ENCODE measurements around the gene PPP2R2C. TPM values are rescaled to one million over a fixed set of nuclear protein-coding genes. Genes with fewer than 3 reads are reported as not detected.
A peak's percentile ranks its signal among the peaks of the same experiment; 100 is the strongest.

The PPP2R2C gene
- total and polyA plus RNA-seq, 5 donors from 2014 or later: not detected

- Mint-ChIP-seq H3K4me3 (no peak overlapping the region), H3K4me1 (no peaks in the 10 kb centered on the region), H3K27me3 (peaks cover 17% of the 10 kb centered on the region), H3K36me3 (no peaks in the 10 kb centered on the region), H3K9me3 (no peaks in the 10 kb centered on the region), H3K27ac (no peak overlapping the region)
- H3K4me3 ChIP-seq (ENCODE audit: low read depth, low read length): no peak overlapping the region
- H3K9me3 ChIP-seq (ENCODE audit: control insufficient read depth in 2 of 2, low read length in 2 of 2): no peaks in the 10 kb centered on the region
- DNase-seq: no peak
- H3K4me1 ChIP-seq (ENCODE audit: control insufficient read depth, insufficient read depth, low read length, poor library complexity, severe bottlenecking): no peaks in the 10 kb centered on the region
- H3K27ac ChIP-seq (ENCODE audit: insufficient read depth, low read length, poor library complexity, severe bottlenecking): no peak overlapping the region
- no peaks in the 10 kb centered on the region for H3K27me3 ChIP-seq (ENCODE audit: control insufficient read depth, insufficient read depth, low read length)
- H3K36me3 ChIP-seq (ENCODE audit: control insufficient read depth, insufficient read depth, low read length): no peaks in the 10 kb centered on the region
- no peak for ATAC-seq (ENCODE audit: low read depth in 2 of 2)
Measured at GRCh38 chr4:6375620-6376295, 96.7 kb downstream of the PPP2R2C start.

GRCh38 chr4:6374575-6374974 is 97.8 kb downstream of the PPP2R2C start:
- no peak for DNase-seq
- Mint-ChIP-seq H3K36me3 (no peaks in the 10 kb centered on the region), H3K27me3 (peaks cover 13% of the 10 kb centered on the region), H3K4me3 (no peak overlapping the region), H3K9me3 (no peaks in the 10 kb centered on the region), H3K4me1 (no peaks in the 10 kb centered on the region), H3K27ac (peak overlapping the region in 1 of 3 donors; percentile 36)
- Histone ChIP-seq H3K4me3 (ENCODE audit: low read depth, low read length) (no peak overlapping the region), H3K4me1 (ENCODE audit: control insufficient read depth, insufficient read depth, low read length, poor library complexity, severe bottlenecking) (no peaks in the 10 kb centered on the region), H3K36me3 (ENCODE audit: control insufficient read depth, insufficient read depth, low read length) (no peaks in the 10 kb centered on the region), H3K9me3 (ENCODE audit: control insufficient read depth in 2 of 2, low read length in 2 of 2) (no peaks in the 10 kb centered on the region), H3K27ac (ENCODE audit: insufficient read depth, low read length, poor library complexity, severe bottlenecking) (no peak overlapping the region), H3K27me3 (ENCODE audit: control insufficient read depth, insufficient read depth, low read length) (no peaks in the 10 kb centered on the region)
- no peak for ATAC-seq (ENCODE audit: low read depth in 2 of 2)

GRCh38 chr4:6373541-6374410 is 98.6 kb downstream of the PPP2R2C start:
- no peaks in the 10 kb centered on the region for H3K27me3 ChIP-seq (ENCODE audit: control insufficient read depth, insufficient read depth, low read length)
- DNase-seq (no peak), ATAC-seq (ENCODE audit: low read depth in 2 of 2) (no peak)
- Mint-ChIP-seq H3K27ac (no peak overlapping the region), H3K9me3 (no peaks in the 10 kb centered on the region), H3K4me3 (no peak overlapping the region), H3K4me1 (no peaks in the 10 kb centered on the region), H3K27me3 (peaks cover 14% of the 10 kb centered on the region), H3K36me3 (no peaks in the 10 kb centered on the region)
- no peaks in the 10 kb centered on the region for H3K4me1 ChIP-seq (ENCODE audit: control insufficient read depth, insufficient read depth, low read length, poor library complexity, severe bottlenecking)
- H3K9me3 ChIP-seq (ENCODE audit: control insufficient read depth in 2 of 2, low read length in 2 of 2): no peaks in the 10 kb centered on the region
- no peaks in the 10 kb centered on the region for H3K36me3 ChIP-seq (ENCODE audit: control insufficient read depth, insufficient read depth, low read length)
- no peak overlapping the region for H3K27ac ChIP-seq (ENCODE audit: insufficient read depth, low read length, poor library complexity, severe bottlenecking)
- H3K4me3 ChIP-seq (ENCODE audit: low read depth, low read length): no peak overlapping the region

- no peaks in the 10 kb centered on the region for H3K4me1 ChIP-seq (ENCODE audit: control insufficient read depth, insufficient read depth, low read length, poor library complexity, severe bottlenecking)
- Mint-ChIP-seq H3K36me3 (no peaks in the 10 kb centered on the region), H3K4me3 (no peak overlapping the region), H3K27me3 (peaks cover 23% of the 10 kb centered on the region), H3K27ac (no peak overlapping the region), H3K9me3 (no peaks in the 10 kb centered on the region), H3K4me1 (no peaks in the 10 kb centered on the region)
- no peaks in the 10 kb centered on the region for H3K27me3 ChIP-seq (ENCODE audit: control insufficient read depth, insufficient read depth, low read length)
- no peak overlapping the region for H3K27ac ChIP-seq (ENCODE audit: insufficient read depth, low read length, poor library complexity, severe bottlenecking)
- DNase-seq (peak; percentile 9 to 48 (median 17)), ATAC-seq (ENCODE audit: low read depth in 2 of 2) (no peak)
- no peak overlapping the region for H3K4me3 ChIP-seq (ENCODE audit: low read depth, low read length)
- H3K9me3 ChIP-seq (ENCODE audit: control insufficient read depth in 2 of 2, low read length in 2 of 2): no peaks in the 10 kb centered on the region
- no peaks in the 10 kb centered on the region for H3K36me3 ChIP-seq (ENCODE audit: control insufficient read depth, insufficient read depth, low read length)
Measured at GRCh38 chr4:6372649-6373525, 99.5 kb downstream of the PPP2R2C start.

GRCh38 chr4:6371812-6372211 is 100.6 kb downstream of the PPP2R2C start:
- no peaks in the 10 kb centered on the region for H3K36me3 Mint-ChIP-seq
- H3K9me3 Mint-ChIP-seq: no peaks in the 10 kb centered on the region
- no peak overlapping the region for H3K27ac Mint-ChIP-seq

GRCh38 chr4:6371271-6371670 is 101.1 kb downstream of the PPP2R2C start:
- Mint-ChIP-seq H3K9me3 (peaks cover 0 to 2% (median 0%) of the 10 kb centered on the region in 7 donors), H3K4me3 (no peak overlapping the region)

More at GRCh38 chr4:6371812-6372211, 100.6 kb downstream of the PPP2R2C start:
- no peaks in the 10 kb centered on the region for H3K4me1 ChIP-seq (ENCODE audit: control insufficient read depth, insufficient read depth, low read length, poor library complexity, severe bottlenecking)
- ATAC-seq (ENCODE audit: low read depth in 2 of 2): no peak
- Mint-ChIP-seq H3K4me3 (no peak overlapping the region), H3K4me1 (no peaks in the 10 kb centered on the region), H3K27me3 (peaks cover 20% of the 10 kb centered on the region)
- H3K9me3 ChIP-seq (ENCODE audit: control insufficient read depth in 2 of 2, low read length in 2 of 2): no peaks in the 10 kb centered on the region
- no peak overlapping the region for H3K27ac ChIP-seq (ENCODE audit: insufficient read depth, low read length, poor library complexity, severe bottlenecking)
- no peak overlapping the region for H3K4me3 ChIP-seq (ENCODE audit: low read depth, low read length)
- no peaks in the 10 kb centered on the region for H3K27me3 ChIP-seq (ENCODE audit: control insufficient read depth, insufficient read depth, low read length)
- no peak for DNase-seq
- H3K36me3 ChIP-seq (ENCODE audit: control insufficient read depth, insufficient read depth, low read length): no peaks in the 10 kb centered on the region

GRCh38 chr4:6369924-6370645 is 102.3 kb downstream of the PPP2R2C start:
- Histone ChIP-seq H3K4me1 (ENCODE audit: control insufficient read depth, insufficient read depth, low read length, poor library complexity, severe bottlenecking) (no peaks in the 10 kb centered on the region), H3K9me3 (ENCODE audit: control insufficient read depth in 2 of 2, low read length in 2 of 2) (no peaks in the 10 kb centered on the region), H3K4me3 (ENCODE audit: low read depth, low read length) (no peak overlapping the region), H3K36me3 (ENCODE audit: control insufficient read depth, insufficient read depth, low read length) (no peaks in the 10 kb centered on the region), H3K27me3 (ENCODE audit: control insufficient read depth, insufficient read depth, low read length) (no peaks in the 10 kb centered on the region), H3K27ac (ENCODE audit: insufficient read depth, low read length, poor library complexity, severe bottlenecking) (no peak overlapping the region)
- peaks cover 16% of the 10 kb centered on the region for H3K27me3 Mint-ChIP-seq
- no peaks in the 10 kb centered on the region for H3K4me1 Mint-ChIP-seq
- ATAC-seq (ENCODE audit: low read depth in 2 of 2) (no peak), DNase-seq (no peak)
- peaks cover 0 to 2% (median 0%) of the 10 kb centered on the region in 7 donors for H3K9me3 Mint-ChIP-seq
- no peak overlapping the region for H3K4me3 Mint-ChIP-seq
- H3K36me3 Mint-ChIP-seq: no peaks in the 10 kb centered on the region
- peak overlapping the region in 1 of 3 donors; percentile 43 for H3K27ac Mint-ChIP-seq

More at GRCh38 chr4:6371271-6371670, 101.1 kb downstream of the PPP2R2C start:
- Mint-ChIP-seq H3K36me3 (no peaks in the 10 kb centered on the region), H3K27me3 (peaks cover 16% of the 10 kb centered on the region), H3K4me1 (no peaks in the 10 kb centered on the region), H3K27ac (no peak overlapping the region)
- no peak for ATAC-seq (ENCODE audit: low read depth in 2 of 2)
- Histone ChIP-seq H3K4me3 (ENCODE audit: low read depth, low read length) (no peak overlapping the region), H3K4me1 (ENCODE audit: control insufficient read depth, insufficient read depth, low read length, poor library complexity, severe bottlenecking) (no peaks in the 10 kb centered on the region), H3K36me3 (ENCODE audit: control insufficient read depth, insufficient read depth, low read length) (no peaks in the 10 kb centered on the region), H3K27me3 (ENCODE audit: control insufficient read depth, insufficient read depth, low read length) (no peaks in the 10 kb centered on the region), H3K9me3 (ENCODE audit: control insufficient read depth in 2 of 2, low read length in 2 of 2) (no peaks in the 10 kb centered on the region), H3K27ac (ENCODE audit: insufficient read depth, low read length, poor library complexity, severe bottlenecking) (no peak overlapping the region)
- no peak for DNase-seq
